Adipocyte (in vitro differentiated cells): ENCODE measurements around the gene OBSL1.

Experiments
- DNase-seq: peaks from one replicate; pipeline ENCODE4 v3.0.0-alpha.2; 2015; ENCODE audit warnings: low read depth
- H3K27me3 ChIP-seq: replicated peaks from 2 replicates; pipeline ENCODE4 v1.7.0; 2013; ENCODE audit warnings: mild to moderate bottlenecking, low read length, moderate library complexity; ENCODE audit not compliant: control insufficient read depth, insufficient read depth
- H3K36me3 ChIP-seq: 2 replicates; pipeline ENCODE4 v1.7.0; 2013; ENCODE audit warnings: low read length, mild to moderate bottlenecking, moderate library complexity; ENCODE audit not compliant: control insufficient read depth, insufficient read depth, severe bottlenecking
- H3K4me1 ChIP-seq: 2 replicates; pipeline ENCODE4 v1.7.0; 2013; ENCODE audit warnings: mild to moderate bottlenecking, low read length, moderate library complexity; ENCODE audit not compliant: control insufficient read depth, insufficient read depth
- H3K4me3 ChIP-seq: 2 replicates; pipeline ENCODE4 v1.7.0; 2013; ENCODE audit warnings: mild to moderate bottlenecking, low read length, moderate library complexity
- H3K9ac ChIP-seq: 2 replicates; pipeline ENCODE4 v1.7.0; 2013; ENCODE audit warnings: mild to moderate bottlenecking, low read length, moderate library complexity
- H3K9me3 ChIP-seq: 2 replicates; pipeline ENCODE4 v1.7.0; 2013; ENCODE audit warnings: mild to moderate bottlenecking, low read length, moderate library complexity; ENCODE audit not compliant: control insufficient read depth

Gene OBSL1

GRCh38 chr2:219611866-219612576, 40.7 kb upstream of the OBSL1 start:
- DNase-seq: no peak
- no peak overlapping the region for H3K9ac ChIP-seq
- no peaks in the 10 kb centered on the region for H3K27me3 ChIP-seq
- H3K36me3 ChIP-seq: peaks cover 58% of the 10 kb centered on the region
- H3K4me3 ChIP-seq: no peak overlapping the region
- no peaks in the 10 kb centered on the region for H3K9me3 ChIP-seq
- H3K4me1 ChIP-seq: peaks cover 4% of the 10 kb centered on the region

GRCh38 chr2:219611306-219611705, 40.0 kb upstream of the OBSL1 start:
- H3K4me3 ChIP-seq: no peak overlapping the region
- no peaks in the 10 kb centered on the region for H3K27me3 ChIP-seq
- H3K9me3 ChIP-seq: no peaks in the 10 kb centered on the region
- peaks cover 4% of the 10 kb centered on the region for H3K4me1 ChIP-seq
- no peak overlapping the region for H3K9ac ChIP-seq
- peaks cover 62% of the 10 kb centered on the region for H3K36me3 ChIP-seq
- DNase-seq: no peak

- Histone ChIP-seq H3K9ac (peak overlapping the region; percentile 27), H3K4me3 (no peak overlapping the region), H3K4me1 (peaks cover 17% of the 10 kb centered on the region), H3K9me3 (no peaks in the 10 kb centered on the region), H3K36me3 (peaks cover 52% of the 10 kb centered on the region), H3K27me3 (no peaks in the 10 kb centered on the region)
- no peak for DNase-seq
Measured at GRCh38 chr2:219609149-219609750, 37.9 kb upstream of the OBSL1 start.

- Histone ChIP-seq H3K36me3 (peaks cover 53% of the 10 kb centered on the region), H3K9me3 (no peaks in the 10 kb centered on the region), H3K27me3 (no peaks in the 10 kb centered on the region), H3K4me3 (no peak overlapping the region), H3K9ac (no peak overlapping the region), H3K4me1 (peaks cover 17% of the 10 kb centered on the region)
- no peak for DNase-seq
Measured at GRCh38 chr2:219608399-219608964, 37.1 kb upstream of the OBSL1 start.

- peaks cover 53% of the 10 kb centered on the region for H3K36me3 ChIP-seq
- H3K27me3 ChIP-seq: no peaks in the 10 kb centered on the region
- no peak for DNase-seq
- peaks cover 17% of the 10 kb centered on the region for H3K4me1 ChIP-seq
- H3K4me3 ChIP-seq: no peak overlapping the region
- H3K9me3 ChIP-seq: no peaks in the 10 kb centered on the region
- no peak overlapping the region for H3K9ac ChIP-seq
Measured at GRCh38 chr2:219607931-219608330, 36.6 kb upstream of the OBSL1 start.

- no peak overlapping the region for H3K9ac ChIP-seq
- no peak for DNase-seq
- no peaks in the 10 kb centered on the region for H3K9me3 ChIP-seq
- H3K36me3 ChIP-seq: peaks cover 61% of the 10 kb centered on the region
- peaks cover 17% of the 10 kb centered on the region for H3K4me1 ChIP-seq
- H3K27me3 ChIP-seq: no peaks in the 10 kb centered on the region
- H3K4me3 ChIP-seq: no peak overlapping the region
Measured at GRCh38 chr2:219605607-219605954, 34.2 kb upstream of the OBSL1 start.

- H3K36me3 ChIP-seq: peaks cover 57% of the 10 kb centered on the region
Measured at GRCh38 chr2:219603771-219604170, 32.4 kb upstream of the OBSL1 start.

GRCh38 chr2:219598308-219599078, 27.2 kb upstream of the OBSL1 start:
- Histone ChIP-seq H3K4me3 (peak overlapping the region; percentile 86), H3K27me3 (no peaks in the 10 kb centered on the region), H3K36me3 (peaks cover 18% of the 10 kb centered on the region), H3K9me3 (no peaks in the 10 kb centered on the region), H3K4me1 (peaks cover 38% of the 10 kb centered on the region), H3K9ac (peak overlapping the region; percentile 98)
- DNase-seq: peak; percentile 24

More at GRCh38 chr2:219603771-219604170, 32.4 kb upstream of the OBSL1 start:
- H3K4me3 ChIP-seq: no peak overlapping the region
- no peak for DNase-seq
- H3K27me3 ChIP-seq: no peaks in the 10 kb centered on the region
- no peaks in the 10 kb centered on the region for H3K9me3 ChIP-seq
- no peak overlapping the region for H3K9ac ChIP-seq
- peaks cover 20% of the 10 kb centered on the region for H3K4me1 ChIP-seq

GRCh38 chr2:219597552-219598307, 26.4 kb upstream of the OBSL1 start, which contains the start of gene STK11IP:
TSS of gene STK11IP (plus strand) at chr2:219597857. CDS start at chr2:219598120, 263 bp downstream.
- no peaks in the 10 kb centered on the region for H3K27me3 ChIP-seq
- no peaks in the 10 kb centered on the region for H3K9me3 ChIP-seq
- peak within 1 kb of the TSS; percentile 98 for H3K9ac ChIP-seq
- peak within 1 kb of the TSS; percentile 86 for H3K4me3 ChIP-seq
- peaks cover 38% of the 10 kb centered on the region for H3K4me1 ChIP-seq
- DNase-seq: peak; percentile 99
- H3K36me3 ChIP-seq: peaks cover 17% of the 10 kb centered on the region

- H3K4me1 ChIP-seq: peaks cover 38% of the 10 kb centered on the region
- peak overlapping the region; percentile 98 for H3K9ac ChIP-seq
- H3K36me3 ChIP-seq: peaks cover 10% of the 10 kb centered on the region
- H3K4me3 ChIP-seq: peak overlapping the region; percentile 86
- no peak for DNase-seq
- no peaks in the 10 kb centered on the region for H3K27me3 ChIP-seq
- H3K9me3 ChIP-seq: no peaks in the 10 kb centered on the region
Measured at GRCh38 chr2:219596954-219597551, 25.7 kb upstream of the OBSL1 start.
